Mesenchymal stem cell (in vitro differentiated cells and primary cell): Measurements from ENCODE around the gene KRT86.

Source experiments
- DNase-seq: peaks from one replicate; pipeline ENCODE4 v3.0.0-alpha.2; 2013
- H2AFZ ChIP-seq: one replicate; pipeline ENCODE4 v1.6.1; 2013; ENCODE audit warnings: low read depth, mild to moderate bottlenecking, control low read depth, inconsistent platforms, low read length, moderate library complexity
- H2AK5ac ChIP-seq: 2 replicates; pipeline ENCODE4 v1.6.1; 2013; ENCODE audit warnings: low read length, moderate library complexity, mild to moderate bottlenecking, inconsistent platforms; ENCODE audit not compliant: severe bottlenecking
- H2BK120ac ChIP-seq: one replicate; pipeline ENCODE4 v1.6.1; 2013; ENCODE audit warnings: low read depth, mild to moderate bottlenecking, inconsistent platforms, low read length, moderate library complexity
- H2BK12ac ChIP-seq, 2 experiments: one replicate each; pipeline ENCODE4 v1.6.1; 2013; ENCODE audit warnings: inconsistent platforms in 2 of 2, low read length in 2 of 2, mild to moderate bottlenecking in 2 of 2, moderate library complexity in 2 of 2, control low read depth in 1 of 2
- H2BK15ac ChIP-seq: one replicate; pipeline ENCODE4 v1.6.1; 2013; ENCODE audit warnings: mild to moderate bottlenecking, low read depth, inconsistent platforms; ENCODE audit not compliant: poor library complexity, severe bottlenecking
- H2BK5ac ChIP-seq: 2 replicates; pipeline ENCODE4 v1.6.1; 2013; ENCODE audit warnings: low read depth, mild to moderate bottlenecking, low read length, control low read depth, inconsistent platforms; ENCODE audit not compliant: poor library complexity, severe bottlenecking
- H3K14ac ChIP-seq, 2 experiments: one replicate each; pipeline ENCODE4 v1.6.1; 2013; ENCODE audit warnings: inconsistent platforms in 2 of 2, low read length in 2 of 2, control low read depth in 1 of 2, mild to moderate bottlenecking in 1 of 2, moderate library complexity in 1 of 2
- H3K18ac ChIP-seq, 2 experiments: one replicate each; pipeline ENCODE4 v1.6.1; 2013; ENCODE audit warnings: inconsistent platforms in 2 of 2, low read length in 2 of 2, control low read depth in 1 of 2, low read depth in 1 of 2, mild to moderate bottlenecking in 1 of 2
- H3K23ac ChIP-seq, 2 experiments: one replicate each; pipeline ENCODE4 v1.6.1; 2013; ENCODE audit warnings: inconsistent platforms in 2 of 2, low read length in 2 of 2, mild to moderate bottlenecking in 2 of 2, moderate library complexity in 2 of 2, control low read depth in 1 of 2
- H3K27ac ChIP-seq: 2 replicates; pipeline ENCODE4 v1.5.1; 2013; ENCODE audit warnings: mild to moderate bottlenecking, moderate library complexity, low read length, control low read depth, inconsistent platforms; ENCODE audit not compliant: poor library complexity, severe bottlenecking
- H3K27me3 ChIP-seq, 2 experiments: 2 replicates each; pipeline versions ENCODE4 v1.6.1 to v1.7.0; 2013; ENCODE audit warnings: low read length in 2 of 2, mild to moderate bottlenecking in 2 of 2, moderate library complexity in 2 of 2, control low read depth in 1 of 2, inconsistent platforms in 1 of 2; ENCODE audit not compliant: control insufficient read depth in 1 of 2, insufficient read depth in 1 of 2
- H3K36me3 ChIP-seq, 2 experiments: 2 replicates each; pipeline versions ENCODE4 v1.6.1 to v1.7.0; 2013; ENCODE audit warnings: low read length in 2 of 2, control low read depth in 1 of 2, inconsistent platforms in 1 of 2, low read depth in 1 of 2, mild to moderate bottlenecking in 1 of 2; ENCODE audit not compliant: insufficient read depth in 2 of 2, control insufficient read depth in 1 of 2
- H3K4ac ChIP-seq, 2 experiments: one replicate each; pipeline ENCODE4 v1.6.1; 2013; ENCODE audit warnings: inconsistent platforms in 2 of 2, low read length in 2 of 2, mild to moderate bottlenecking in 2 of 2, moderate library complexity in 2 of 2, control low read depth in 1 of 2, low read depth in 1 of 2
- H3K4me1 ChIP-seq: 2 replicates; pipeline ENCODE4 v1.6.1; 2013; ENCODE audit warnings: low read depth, low read length, control low read depth; ENCODE audit not compliant: control insufficient read depth, insufficient read depth
- H3K4me2 ChIP-seq: 2 replicates; pipeline ENCODE4 v1.6.1; 2013; ENCODE audit warnings: low read length, mild to moderate bottlenecking, inconsistent platforms; ENCODE audit not compliant: poor library complexity, severe bottlenecking
- H3K4me3 ChIP-seq, 2 experiments: 2 replicates each; pipeline versions ENCODE4 v1.5.1 to v1.7.0; 2013; ENCODE audit warnings: low read length in 2 of 2, mild to moderate bottlenecking in 2 of 2, control low read depth in 1 of 2, low read depth in 1 of 2; ENCODE audit not compliant: insufficient read depth in 1 of 2
- H3K79me1 ChIP-seq: replicated peaks from 2 replicates; pipeline ENCODE4 v1.6.1; 2013; ENCODE audit warnings: mild to moderate bottlenecking, control low read depth, low read length, inconsistent platforms; ENCODE audit not compliant: poor library complexity, severe bottlenecking
- H3K9ac ChIP-seq: 2 replicates; pipeline ENCODE4 v1.7.0; 2013; ENCODE audit warnings: mild to moderate bottlenecking, low read length, moderate library complexity
- H3K9me3 ChIP-seq: 2 replicates; pipeline ENCODE4 v1.7.0; 2013; ENCODE audit warnings: mild to moderate bottlenecking, low read length; ENCODE audit not compliant: control insufficient read depth
- H4K8ac ChIP-seq: one replicate; pipeline ENCODE4 v1.6.1; 2013; ENCODE audit warnings: inconsistent platforms, mild to moderate bottlenecking, low read length, moderate library complexity
- H4K91ac ChIP-seq: one replicate; pipeline ENCODE4 v1.6.1; 2013; ENCODE audit warnings: mild to moderate bottlenecking, low read length, inconsistent platforms
- WGBS: methylation state at CpG from one replicate; pipeline ENCODE4 v1.1.7; 2013; ENCODE audit warnings: mixed read lengths; 5-methylcytosine and 5-hydroxymethylcytosine counted together

Gene KRT86

DNA sequence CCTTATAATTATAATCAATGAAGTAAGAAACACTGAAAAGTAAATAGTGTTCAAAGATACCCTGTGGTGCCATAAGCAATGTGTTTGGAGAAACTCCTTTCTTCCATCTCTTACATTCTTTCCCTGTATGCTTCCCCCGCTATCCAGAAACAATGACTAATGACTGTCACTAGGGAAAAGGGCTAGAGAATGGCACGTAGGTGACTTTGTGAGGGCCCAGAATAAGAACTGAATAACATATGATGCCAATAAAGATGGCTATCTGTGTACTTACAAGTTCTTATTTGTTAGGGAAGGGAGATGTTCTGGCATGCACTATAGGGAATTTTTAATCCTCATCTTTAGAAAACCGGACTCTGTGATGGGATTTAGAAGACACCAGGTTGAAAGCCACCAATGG is 46.1 kb upstream of the KRT86 start:
- H3K4me1 ChIP-seq = peaks cover 39% of the 10 kb centered on the region
- H2BK15ac ChIP-seq = no peak overlapping the region
- no peaks in the 10 kb centered on the region for H3K79me1 ChIP-seq
- WGBS = 64% methylated on average over 3 of the region's 3 CpGs
- peaks cover 8 to 20% of the 10 kb centered on the region in 2 experiments for H3K27me3 ChIP-seq
- no peak overlapping the region for H3K14ac ChIP-seq
- no peak overlapping the region for H3K4me3 ChIP-seq
- no peak overlapping the region for H3K18ac ChIP-seq
- H3K36me3 ChIP-seq = peaks cover 0 to 3% of the 10 kb centered on the region in 2 experiments
- H2AFZ ChIP-seq = no peak overlapping the region
- H3K4me2 ChIP-seq = no peak overlapping the region
- H2AK5ac ChIP-seq = no peak overlapping the region
- no peak overlapping the region for H2BK5ac ChIP-seq
- peaks cover 9% of the 10 kb centered on the region for H3K9me3 ChIP-seq
- H2BK120ac ChIP-seq = no peak overlapping the region
- H4K91ac ChIP-seq = no peak overlapping the region
- H3K4ac ChIP-seq = no peak overlapping the region
- no peak for DNase-seq
- H3K27ac ChIP-seq = no peak overlapping the region
- H3K9ac ChIP-seq = no peak overlapping the region
- H4K8ac ChIP-seq = no peak overlapping the region
- no peak overlapping the region for H3K23ac ChIP-seq
- H2BK12ac ChIP-seq = no peak overlapping the region

DNA sequence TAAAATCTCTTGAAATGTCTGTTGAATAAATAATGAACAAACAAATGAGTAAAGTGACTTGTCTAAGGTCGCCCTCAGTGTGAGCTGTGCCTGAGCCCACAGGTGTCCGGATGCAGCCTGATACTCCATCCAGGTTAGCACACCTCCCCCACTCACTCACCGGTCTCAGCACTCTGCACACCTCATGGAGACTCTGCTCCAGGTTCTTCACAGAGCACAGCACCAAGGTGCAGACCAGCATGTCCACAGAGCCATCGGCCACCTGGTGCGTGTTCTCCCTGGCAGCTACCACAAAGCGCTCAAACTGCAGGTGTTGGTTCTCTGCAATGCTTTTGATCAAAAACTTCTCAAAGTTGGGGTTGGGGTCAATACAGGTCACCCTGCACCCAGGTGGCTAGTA is 45.5 kb upstream of the KRT86 start:
- Histone ChIP-seq H2BK120ac (no peak overlapping the region), H3K4ac (no peak overlapping the region), H4K91ac (no peak overlapping the region), H3K27me3 (peaks cover 8 to 24% of the 10 kb centered on the region in 2 experiments), H3K23ac (no peak overlapping the region), H3K4me3 (no peak overlapping the region), H2BK15ac (no peak overlapping the region), H4K8ac (no peak overlapping the region), H3K79me1 (no peaks in the 10 kb centered on the region), H2BK5ac (no peak overlapping the region), H2AFZ (no peak overlapping the region), H3K4me1 (peaks cover 45% of the 10 kb centered on the region), H3K9me3 (peaks cover 9% of the 10 kb centered on the region), H3K4me2 (no peak overlapping the region), H3K9ac (no peak overlapping the region), H3K36me3 (peaks cover 0 to 3% of the 10 kb centered on the region in 2 experiments), H2AK5ac (peak overlapping the region; percentile 58), H3K27ac (no peak overlapping the region), H3K18ac (no peak overlapping the region), H2BK12ac (no peak overlapping the region), H3K14ac (no peak overlapping the region)
- 96% methylated on average over 6 of the region's 6 CpGs for WGBS
- DNase-seq = no peak

- Histone ChIP-seq H3K36me3 (peaks cover 0 to 5% of the 10 kb centered on the region in 2 experiments), H3K27ac (peak overlapping the region; percentile 58), H3K23ac (no peak overlapping the region), H3K14ac (no peak overlapping the region), H3K4me2 (no peak overlapping the region), H2AK5ac (peak overlapping the region; percentile 89), H2BK5ac (no peak overlapping the region), H3K4me1 (peaks cover 48% of the 10 kb centered on the region), H2BK120ac (no peak overlapping the region), H3K4me3 (no peak overlapping the region), H3K9me3 (peaks cover 3% of the 10 kb centered on the region), H2BK12ac (no peak overlapping the region), H2BK15ac (no peak overlapping the region), H2AFZ (no peak overlapping the region), H4K8ac (no peak overlapping the region), H3K4ac (no peak overlapping the region), H3K9ac (no peak overlapping the region), H4K91ac (no peak overlapping the region), H3K79me1 (no peaks in the 10 kb centered on the region), H3K27me3 (peaks cover 8 to 24% of the 10 kb centered on the region in 2 experiments), H3K18ac (peak overlapping the region in 1 of 2 experiments; percentile 18)
- WGBS = 91% methylated on average over 2 of the region's 2 CpGs
- DNase-seq = no peak
Measured at GRCh38 chr12:52229836-52230343, 44.6 kb upstream of the KRT86 start.

GRCh38 chr12:52230364-52231281 is 43.8 kb upstream of the KRT86 start:
- Histone ChIP-seq H3K4me2 (no peak overlapping the region), H2BK12ac (peak overlapping the region; percentile 23 to 59)

More at GRCh38 chr12:52230364-52231281, 43.8 kb upstream of the KRT86 start:
- Histone ChIP-seq H3K4ac (no peak overlapping the region), H4K8ac (no peak overlapping the region), H3K79me1 (no peaks in the 10 kb centered on the region), H2AK5ac (peak overlapping the region; percentile 83), H3K4me3 (peak overlapping the region in 1 of 2 experiments; percentile 36), H3K23ac (peak overlapping the region in 1 of 2 experiments; percentile 54), H2BK15ac (no peak overlapping the region), H4K91ac (no peak overlapping the region), H3K9ac (peak overlapping the region; percentile 2), H2BK120ac (no peak overlapping the region), H2AFZ (no peak overlapping the region), H3K18ac (peak overlapping the region; percentile 16 to 55), H2BK5ac (no peak overlapping the region), H3K27ac (peak overlapping the region; percentile 80), H3K27me3 (peaks cover 8 to 24% of the 10 kb centered on the region in 2 experiments), H3K14ac (peak overlapping the region in 1 of 2 experiments; percentile 30), H3K9me3 (peaks cover 2% of the 10 kb centered on the region), H3K4me1 (peaks cover 48% of the 10 kb centered on the region), H3K36me3 (peaks cover 0 to 9% of the 10 kb centered on the region in 2 experiments)
- peak; percentile 56 for DNase-seq
- WGBS = 66% methylated on average over 6 of the region's 8 CpGs
